Gastrocnemius medialis (tissue), 4 donors: ENCODE measurements around the gene S100PBP. TPM values are rescaled to one million over a fixed set of nuclear protein-coding genes. Genes with fewer than 3 reads are reported as not detected.

Source experiments
- ATAC-seq, 2 donors: fragments of 150-250 bp; one replicate each; pipeline ENCODE4 v1.9.1; 2016
- DNase-seq, 2 donors: peaks; one replicate each; pipeline ENCODE4 v3.0.0-alpha.2; 2019
- H3K27ac ChIP-seq, 4 donors: fragments of 200-600 bp; sonication (generic); 1 replicate in 1 of 4; 2 replicates in 3 of 4; pipeline ENCODE4 v1.5.1; 2016 to 2018; ENCODE audit warnings: mild to moderate bottlenecking in 2 of 4, moderate library complexity in 1 of 4
- H3K27me3 ChIP-seq, 3 donors: fragments of 200-600 bp; sonication (generic) in 2 of 3; 1 replicate in 1 of 3; 2 replicates in 2 of 3; pipeline versions ENCODE4 v1.5.1 to v1.6.0; 2016 to 2019; ENCODE audit warnings: mild to moderate bottlenecking in 1 of 3, moderate library complexity in 1 of 3
- H3K36me3 ChIP-seq, 2 donors: fragments of 200-600 bp; sonication (generic) in 1 of 2; one replicate each; pipeline ENCODE4 v1.5.1; 2017 to 2018
- H3K4me1 ChIP-seq, 2 donors: fragments of 200-600 bp; sonication (generic) in 1 of 2; one replicate each; pipeline ENCODE4 v1.5.1; 2016 to 2017; ENCODE audit warnings: mild to moderate bottlenecking in 2 of 2
- H3K4me3 ChIP-seq, 4 donors: fragments of 200-600 bp; sonication (generic) in 3 of 4; 1 replicate in 1 of 4; 2 replicates in 3 of 4; pipeline ENCODE4 v1.5.1; 2016 to 2019; ENCODE audit warnings: mild to moderate bottlenecking in 2 of 4
- H3K9me3 ChIP-seq, 3 donors: fragments of 200-600 bp; sonication (generic) in 2 of 3; 1 replicate in 1 of 3; 2 replicates in 2 of 3; pipeline ENCODE4 v1.5.1; 2016 to 2019
- POLR2A ChIP-seq, 2 donors: fragments of 450-650 bp; IDR thresholded peaks; one replicate each; pipeline ENCODE4 v1.6.1; 2017; ENCODE audit warnings: antibody characterized with exemption in 2 of 2, mild to moderate bottlenecking in 2 of 2, moderate library complexity in 2 of 2
- in situ Hi-C, 4 donors: fragments of 200-750 bp; cut with MboI; loops; one replicate each; pipeline versions ENCODE4 v1.15.0 to v1.8.0; 2017; ENCODE audit warnings: low sequenced_read_pairs in 4 of 4
- intact Hi-C: fragments of 100-400 bp; cut with DNase I; formaldehyde crosslinking; loops from one replicate; pipeline ENCODE4 v1.15.1; 2023; ENCODE audit warnings: low total_unique reads
- total RNA-seq, 4 donors: library from RNA; depleted of rRNA; stranded (reverse); fragments of >200 nt; gene quantifications; one replicate each; pipeline versions ENCODE4 v1.1.0 to v1.2.3, GENCODE V29; 2016
- TF ChIP-seq, protein P1 (sequence below), 5 experiments: fragments of 450-650 bp in 3 of 5; fragments of 200-600 bp in 2 of 5; sonication (generic) in 2 of 5; IDR thresholded peaks in 4 of 5; conservative IDR thresholded peaks in 1 of 5; 1 replicate in 4 of 5; 2 replicates in 1 of 5; pipeline ENCODE4 v1.5.1; 2016 to 2019; ENCODE audit warnings: antibody characterized with exemption in 5 of 5, mild to moderate bottlenecking in 3 of 5, moderate library complexity in 3 of 5

S100PBP gene
- total RNA-seq, 4 donors from 2014 or later, result 4.9 to 11.5 (median 9.9) TPM

DNA sequence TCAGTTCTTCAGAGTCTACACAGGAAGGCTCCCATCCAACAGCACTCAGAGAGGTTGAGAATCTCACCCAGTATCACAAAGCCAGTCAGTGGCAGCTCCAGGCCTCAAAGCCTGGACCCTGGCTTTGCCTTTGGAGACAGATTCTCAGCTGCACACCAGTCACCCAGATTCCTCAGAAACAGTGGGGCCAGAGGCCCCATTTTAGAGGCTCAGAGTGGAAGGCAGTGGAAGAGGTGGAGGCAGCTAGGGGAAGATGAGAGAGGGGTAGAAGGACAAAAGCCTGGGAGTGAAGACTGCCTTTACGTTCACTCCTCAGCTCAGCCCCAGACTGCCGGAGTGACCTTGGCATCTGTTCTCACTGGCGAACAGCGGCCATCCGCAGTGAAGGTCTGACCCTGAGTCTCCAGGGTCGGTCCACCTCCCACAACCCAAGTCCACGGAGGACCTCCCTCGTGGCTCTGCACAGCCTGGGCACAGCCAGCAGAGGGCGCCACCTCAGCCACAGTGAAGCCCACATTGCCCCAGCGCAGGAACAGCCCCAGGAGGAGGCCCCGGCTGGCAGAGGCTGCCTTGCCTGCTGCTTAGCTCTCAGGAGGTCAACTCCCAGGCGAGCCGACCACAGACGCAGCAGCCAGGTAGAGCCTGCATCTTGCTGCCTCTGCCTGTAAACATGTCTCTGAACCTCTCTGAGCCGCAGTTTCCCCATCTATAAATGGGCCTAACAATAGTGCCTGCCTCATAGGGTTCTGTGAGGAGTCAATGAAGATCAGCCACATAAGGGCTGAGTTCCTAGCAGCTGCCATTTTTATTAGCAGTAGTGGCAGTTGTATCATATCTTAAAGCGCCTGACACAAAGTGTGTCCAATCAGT lies 59.1 kb downstream of the S100PBP start:
- peak in 1 of 2 donors; percentile 63 for ATAC-seq
- H3K27ac ChIP-seq, result no peak overlapping the region
- H3K4me1 ChIP-seq, result peaks cover 9 to 17% of the 10 kb centered on the region in 2 donors
- DNase-seq, result peak in 1 of 2 donors; percentile 45
- intact Hi-C loops (loop anchor here (1.0 kb wide), 1 partner anchor 210 kb away; no protein-coding TSS in a partner anchor), in situ Hi-C loops (no loop called here)
- no peak for TF ChIP-seq POLR2A (IDR thresholded peaks at IDR 0.05)
- TF ChIP-seq, protein P1, sequence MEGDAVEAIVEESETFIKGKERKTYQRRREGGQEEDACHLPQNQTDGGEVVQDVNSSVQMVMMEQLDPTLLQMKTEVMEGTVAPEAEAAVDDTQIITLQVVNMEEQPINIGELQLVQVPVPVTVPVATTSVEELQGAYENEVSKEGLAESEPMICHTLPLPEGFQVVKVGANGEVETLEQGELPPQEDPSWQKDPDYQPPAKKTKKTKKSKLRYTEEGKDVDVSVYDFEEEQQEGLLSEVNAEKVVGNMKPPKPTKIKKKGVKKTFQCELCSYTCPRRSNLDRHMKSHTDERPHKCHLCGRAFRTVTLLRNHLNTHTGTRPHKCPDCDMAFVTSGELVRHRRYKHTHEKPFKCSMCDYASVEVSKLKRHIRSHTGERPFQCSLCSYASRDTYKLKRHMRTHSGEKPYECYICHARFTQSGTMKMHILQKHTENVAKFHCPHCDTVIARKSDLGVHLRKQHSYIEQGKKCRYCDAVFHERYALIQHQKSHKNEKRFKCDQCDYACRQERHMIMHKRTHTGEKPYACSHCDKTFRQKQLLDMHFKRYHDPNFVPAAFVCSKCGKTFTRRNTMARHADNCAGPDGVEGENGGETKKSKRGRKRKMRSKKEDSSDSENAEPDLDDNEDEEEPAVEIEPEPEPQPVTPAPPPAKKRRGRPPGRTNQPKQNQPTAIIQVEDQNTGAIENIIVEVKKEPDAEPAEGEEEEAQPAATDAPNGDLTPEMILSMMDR (IDR thresholded peaks at IDR 0.05 in 4 of 5, conservative IDR thresholded peaks at IDR 0.05 in 1 of 5), result peak; percentile 53 to 86 (median 81)
- no peak overlapping the region for H3K4me3 ChIP-seq
- H3K27me3 ChIP-seq, result no peaks in the 10 kb centered on the region
- H3K9me3 ChIP-seq, result no peaks in the 10 kb centered on the region
- no peaks in the 10 kb centered on the region for H3K36me3 ChIP-seq

DNA sequence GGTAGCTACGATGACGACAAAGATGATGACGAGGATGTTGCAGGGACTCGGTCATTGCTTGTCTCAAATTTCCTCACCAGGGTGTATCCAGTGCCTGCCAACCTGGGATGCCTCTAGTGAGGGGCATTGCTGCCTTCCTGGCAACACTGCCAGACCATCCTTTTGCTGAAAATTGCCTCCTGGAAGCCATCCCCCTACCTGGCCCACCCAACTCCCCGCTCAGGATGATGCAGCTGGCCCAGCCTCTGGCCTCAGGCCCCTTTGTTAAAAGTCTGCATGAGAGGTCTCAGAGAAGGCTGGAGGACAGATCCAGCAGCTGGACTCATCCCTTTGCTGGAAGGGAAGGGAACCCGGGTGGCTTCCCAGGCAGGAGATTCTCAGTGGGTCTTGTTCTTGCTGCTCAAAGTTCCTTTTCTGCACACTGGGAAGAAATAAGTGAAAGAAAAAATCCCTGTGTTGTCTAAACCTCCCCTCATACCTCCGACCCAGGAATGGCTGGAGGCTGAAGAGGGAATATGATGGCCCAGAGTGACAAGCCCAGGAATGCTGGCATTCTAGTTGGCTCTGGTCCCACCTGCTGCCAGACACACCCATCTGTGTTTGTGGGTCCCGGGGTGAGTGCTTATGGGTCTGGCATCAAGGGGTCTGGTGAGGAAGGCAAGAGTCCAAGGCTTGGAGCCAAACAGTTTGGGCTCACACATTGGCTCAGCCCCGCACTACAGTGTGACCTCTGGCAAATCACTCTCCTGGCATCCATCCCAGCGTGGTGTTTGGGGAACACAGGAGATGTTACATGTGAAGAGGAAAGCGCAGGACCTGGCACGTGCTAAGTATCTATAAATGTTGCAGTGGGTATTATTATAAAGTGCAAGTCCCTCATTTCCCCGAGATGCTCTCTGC lies 60.0 kb downstream of the S100PBP start:
- Histone ChIP-seq H3K36me3 (no peaks in the 10 kb centered on the region), H3K27ac (no peak overlapping the region), H3K9me3 (no peaks in the 10 kb centered on the region), H3K4me3 (no peak overlapping the region), H3K27me3 (no peaks in the 10 kb centered on the region), H3K4me1 (peaks cover 16 to 21% of the 10 kb centered on the region in 2 donors)
- in situ Hi-C loops, result no loop called here
- TF ChIP-seq, protein P1 (IDR thresholded peaks at IDR 0.05 in 4 of 5, conservative IDR thresholded peaks at IDR 0.05 in 1 of 5), result no peak
- no peak for TF ChIP-seq POLR2A (IDR thresholded peaks at IDR 0.05)
- intact Hi-C loops, result no loop called here
- no peak for ATAC-seq
- peak in 1 of 2 donors; percentile 11 for DNase-seq

DNA sequence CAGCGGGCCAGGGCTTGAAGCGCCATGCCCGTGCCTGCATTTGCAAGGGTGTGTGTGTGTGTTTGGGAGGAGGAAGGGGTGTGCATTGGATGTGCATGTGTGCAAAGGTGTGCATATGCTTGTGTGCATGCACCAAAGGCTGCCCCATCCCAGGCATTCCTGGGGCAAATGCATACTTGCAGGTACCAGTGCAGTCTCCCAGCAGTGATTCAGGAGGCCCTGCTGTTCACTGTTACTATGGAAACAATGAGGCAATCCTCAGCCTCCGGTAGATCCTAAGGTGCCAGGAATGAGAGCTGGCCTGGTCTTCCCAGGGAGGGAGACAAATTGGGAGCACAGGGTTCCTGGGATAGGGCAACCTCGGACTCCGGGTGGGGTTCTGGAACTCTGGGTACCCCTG lies 60.7 kb downstream of the S100PBP start:
- TF ChIP-seq POLR2A (IDR thresholded peaks at IDR 0.05), result no peak
- no peaks in the 10 kb centered on the region for H3K9me3 ChIP-seq
- no peak for ATAC-seq
- in situ Hi-C loops, result no loop called here
- DNase-seq, result no peak
- H3K4me1 ChIP-seq, result peaks cover 16 to 17% of the 10 kb centered on the region in 2 donors
- intact Hi-C loops, result no loop called here
- H3K27ac ChIP-seq, result no peak overlapping the region
- no peaks in the 10 kb centered on the region for H3K36me3 ChIP-seq
- H3K27me3 ChIP-seq, result no peaks in the 10 kb centered on the region
- H3K4me3 ChIP-seq, result no peak overlapping the region

DNA sequence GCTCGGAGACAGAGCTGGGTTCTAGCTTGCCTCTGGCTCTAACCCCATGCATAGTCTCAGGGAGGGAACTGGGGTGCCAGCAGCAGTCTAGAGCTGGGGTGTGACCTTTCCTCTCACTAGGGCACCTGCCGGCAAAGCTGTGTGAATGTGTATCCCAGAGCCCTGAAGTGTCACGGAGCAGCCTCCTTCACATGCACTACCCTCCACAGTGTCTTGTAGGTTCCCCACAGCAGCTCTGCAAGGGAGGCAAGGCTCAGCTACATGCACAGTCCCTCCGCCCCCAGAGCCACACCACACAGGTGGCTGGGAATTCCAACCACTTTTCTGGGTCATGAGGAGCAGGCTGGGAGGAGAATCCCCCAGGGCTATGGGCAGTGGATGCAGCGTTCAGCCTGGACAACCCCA lies 61.2 kb downstream of the S100PBP start:
- TF ChIP-seq POLR2A (IDR thresholded peaks at IDR 0.05), result no peak
- TF ChIP-seq, protein P1 (IDR thresholded peaks at IDR 0.05 in 4 of 5, conservative IDR thresholded peaks at IDR 0.05 in 1 of 5), result no peak
- Histone ChIP-seq H3K4me3 (no peak overlapping the region), H3K27ac (no peak overlapping the region), H3K27me3 (no peaks in the 10 kb centered on the region), H3K9me3 (no peaks in the 10 kb centered on the region), H3K4me1 (peaks cover 16 to 17% of the 10 kb centered on the region in 2 donors), H3K36me3 (no peaks in the 10 kb centered on the region)
- in situ Hi-C loops, result no loop called here
- ATAC-seq (no peak), DNase-seq (no peak)
- intact Hi-C loops, result no loop called here

DNA sequence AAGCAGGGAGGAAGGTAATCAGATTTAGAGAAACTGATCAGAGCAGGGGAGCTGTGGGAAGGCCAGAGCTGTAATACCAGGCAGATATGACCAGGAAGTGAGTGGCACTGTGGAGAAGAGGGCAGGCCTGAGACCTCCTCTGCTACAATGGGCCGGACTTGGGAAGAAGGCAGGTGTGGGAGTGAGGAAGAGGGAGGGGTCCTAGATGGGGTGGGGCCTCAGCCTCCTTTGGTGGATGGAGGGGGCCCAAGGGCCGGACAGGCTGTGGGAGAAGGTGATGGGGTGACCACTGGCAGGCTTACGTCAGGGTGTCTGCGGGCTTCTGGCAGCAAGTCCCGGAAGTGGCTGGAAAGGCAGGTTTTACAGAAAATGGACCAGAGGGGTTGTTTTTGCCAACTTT lies 63.8 kb downstream of the S100PBP start:
- intact Hi-C loops (no loop called here), in situ Hi-C loops (no loop called here)
- Histone ChIP-seq H3K27me3 (peaks cover 0 to 8% (median 8%) of the 10 kb centered on the region in 3 donors), H3K4me1 (peaks cover 16 to 17% of the 10 kb centered on the region in 2 donors), H3K36me3 (no peaks in the 10 kb centered on the region), H3K9me3 (no peaks in the 10 kb centered on the region), H3K27ac (peak overlapping the region in 1 of 4 donors; percentile 37), H3K4me3 (no peak overlapping the region)
- TF ChIP-seq, protein P1 (IDR thresholded peaks at IDR 0.05 in 4 of 5, conservative IDR thresholded peaks at IDR 0.05 in 1 of 5), result no peak
- no peak for TF ChIP-seq POLR2A (IDR thresholded peaks at IDR 0.05)
- no peak for ATAC-seq
- no peak for DNase-seq
